HG02973 (cell line): Measurements from ENCODE around the gene COX14.
A peak's percentile ranks its signal among the peaks of the same experiment; 100 is the strongest.
"Not testable (repeated sequence)": the region's sequence is repeated elsewhere in the genome, so short reads cannot be mapped to it uniquely, and the experiment has no call there.

Source experiments
- ATAC-seq: cut with Tn5 transposase; IDR thresholded peaks from one replicate; pipeline ENCODE4 v1.9.1; 2021; ENCODE audit warnings: moderate library complexity; ENCODE audit not compliant: unreplicated experiment

Gene COX14

DNA sequence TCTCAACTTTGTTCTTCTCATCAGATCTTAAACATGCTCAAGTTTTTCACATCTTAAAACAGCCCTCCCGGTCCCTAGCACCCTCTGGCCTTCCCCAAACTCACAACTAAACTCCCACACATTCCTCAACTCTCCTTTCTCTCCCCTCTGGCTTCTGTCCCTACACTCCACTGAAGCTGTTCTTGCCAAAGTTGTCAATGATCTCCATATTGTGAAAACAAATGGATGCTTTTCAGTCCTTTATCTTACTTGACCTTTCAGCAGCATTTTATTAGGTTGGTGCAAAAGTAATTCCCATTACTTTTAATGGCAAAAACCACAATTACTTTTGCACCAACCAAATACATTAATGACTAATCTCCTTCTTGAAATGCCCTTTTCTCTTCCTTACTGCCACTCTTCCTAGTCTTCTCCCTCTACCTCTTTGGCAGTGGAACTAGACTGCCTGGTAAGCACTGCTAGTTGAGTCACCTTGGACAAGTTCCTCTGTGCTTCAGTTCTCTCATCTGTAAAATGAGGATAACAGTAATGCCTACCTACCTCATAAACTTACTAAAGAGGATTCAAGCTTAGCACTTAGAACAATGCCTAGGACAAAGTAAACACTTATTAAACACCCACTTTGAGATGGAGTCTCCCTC is 39.1 kb downstream of the COX14 start:
- no peak for ATAC-seq

DNA sequence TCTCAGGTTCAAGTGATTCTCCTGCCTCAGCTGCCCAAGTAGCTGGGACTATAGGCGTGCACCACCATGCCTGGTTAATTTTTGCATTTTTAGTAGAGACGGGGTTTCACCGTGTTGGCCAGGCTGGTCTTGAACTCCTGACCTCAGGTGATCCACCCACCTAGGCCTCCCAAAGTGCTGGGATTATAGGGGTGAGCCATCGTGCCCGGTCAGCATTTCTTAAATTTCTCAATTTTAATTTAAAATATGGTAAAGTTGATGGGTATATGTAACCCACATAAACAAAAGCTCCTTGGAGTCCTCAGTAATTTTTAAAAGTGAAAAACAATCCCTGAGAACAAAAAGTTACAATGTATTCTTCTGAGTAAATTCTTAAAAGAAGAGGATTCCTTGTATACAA is 42.9 kb downstream of the COX14 start:
- ATAC-seq, result not testable (repeated sequence)

DNA sequence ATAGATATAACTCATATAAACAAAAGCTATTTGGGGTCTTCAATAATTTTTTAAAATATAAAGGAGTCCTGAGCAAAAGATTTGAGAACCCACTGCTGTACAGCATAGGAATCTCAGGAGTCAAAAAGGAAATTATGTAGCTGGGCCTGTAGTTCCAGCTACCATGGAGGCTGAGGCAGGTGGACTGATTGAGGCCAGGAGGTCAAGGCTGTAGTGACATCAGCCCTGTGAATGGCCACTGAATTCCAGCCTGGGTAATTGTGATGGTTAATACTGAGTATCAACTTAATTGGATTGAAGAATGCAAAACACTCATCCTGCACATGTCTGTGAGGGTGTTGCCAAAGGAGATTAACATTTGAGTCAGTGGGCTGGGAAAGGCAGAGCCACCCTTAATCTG is 44.6 kb downstream of the COX14 start:
- no peak for ATAC-seq

DNA sequence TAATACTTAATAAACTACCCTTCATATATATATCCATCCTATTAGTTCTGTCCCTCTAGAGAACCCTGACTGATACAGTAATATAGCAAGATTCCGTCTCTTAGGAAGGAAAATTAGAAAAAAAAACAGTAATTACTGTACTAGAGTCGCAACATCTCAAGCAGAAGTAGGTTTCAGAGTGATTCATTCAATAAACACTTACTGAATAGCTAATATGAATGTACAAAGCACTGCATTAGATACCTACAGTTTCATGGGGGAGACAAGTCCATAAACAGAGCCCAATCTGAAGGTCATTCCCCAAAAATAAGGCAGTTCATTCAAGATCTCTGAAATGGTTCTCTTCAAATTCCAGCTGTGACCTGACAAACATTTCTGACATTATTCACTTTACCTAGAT is 45.2 kb downstream of the COX14 start:
- ATAC-seq, result no peak

DNA sequence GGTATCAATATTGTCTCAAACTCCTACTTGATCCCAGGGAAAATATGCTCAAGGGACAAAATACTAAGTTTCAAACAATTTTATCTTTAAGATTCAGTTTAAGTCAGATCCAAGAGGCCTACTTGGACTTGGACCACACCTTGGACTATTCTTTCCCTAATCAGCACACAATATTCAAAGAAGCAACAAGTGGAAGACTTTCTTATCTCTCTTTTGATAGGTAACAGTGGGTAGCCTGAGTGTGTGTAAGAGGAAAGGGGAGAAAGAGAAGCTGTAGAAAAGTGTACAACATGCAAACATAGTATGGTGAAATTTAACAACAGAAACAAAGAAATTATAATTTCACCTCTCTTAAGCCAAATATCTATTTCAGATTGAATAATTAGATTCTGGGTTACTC is 48.6 kb downstream of the COX14 start:
- no peak for ATAC-seq

DNA sequence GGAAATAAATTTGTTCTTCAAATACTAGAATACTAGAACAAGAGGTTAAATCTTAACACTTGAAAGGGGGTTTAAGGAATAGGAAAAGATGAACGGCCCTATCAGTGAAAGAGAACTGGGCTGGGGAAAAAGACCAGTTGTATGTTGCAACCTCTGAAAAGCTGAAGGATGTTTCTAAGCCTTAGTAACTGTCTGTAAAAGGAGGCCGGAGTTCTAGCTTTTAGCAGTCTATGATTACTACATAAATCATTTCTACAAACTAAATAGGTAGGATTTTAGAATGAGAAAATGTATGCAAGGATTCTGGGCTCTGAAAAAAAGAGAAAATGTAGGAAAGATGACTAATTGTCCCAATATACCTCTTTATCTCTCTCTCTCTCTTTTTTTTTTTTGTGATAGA is 50.2 kb downstream of the COX14 start:
- ATAC-seq, result no peak

DNA sequence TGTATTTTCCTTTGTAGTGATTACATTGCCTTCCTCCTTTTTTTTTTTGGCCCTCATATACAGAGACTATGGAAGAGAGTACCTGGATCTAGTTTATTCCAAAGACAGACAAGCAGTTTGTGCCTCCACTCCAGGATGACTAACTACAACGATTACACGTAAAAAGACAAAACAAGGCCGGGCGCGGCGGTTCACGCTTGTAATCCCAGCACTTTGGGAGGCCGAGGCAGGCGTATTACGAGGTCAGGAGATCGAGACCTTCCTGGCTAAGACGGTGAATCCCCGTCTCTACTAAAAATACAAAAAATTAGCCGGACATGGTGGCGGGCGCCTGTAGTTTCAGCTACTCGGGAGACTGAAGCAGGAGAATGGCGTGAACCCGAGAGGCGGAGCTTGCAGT is 52.9 kb downstream of the COX14 start:
- ATAC-seq, result no peak

DNA sequence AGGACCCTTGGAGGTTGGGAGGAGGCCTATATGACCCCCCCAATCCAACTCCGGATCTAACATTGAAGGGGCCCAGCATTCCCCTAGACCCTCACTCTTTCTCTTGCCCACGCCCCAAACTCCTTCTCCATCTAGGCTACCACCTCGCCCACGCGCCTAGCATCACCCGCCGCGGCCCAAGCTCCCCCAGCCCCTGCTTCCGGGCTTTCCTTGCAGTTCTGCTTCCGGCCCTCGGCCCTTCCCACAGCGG is 54.7 kb downstream of the COX14 start:
- peak; percentile 34 for ATAC-seq

DNA sequence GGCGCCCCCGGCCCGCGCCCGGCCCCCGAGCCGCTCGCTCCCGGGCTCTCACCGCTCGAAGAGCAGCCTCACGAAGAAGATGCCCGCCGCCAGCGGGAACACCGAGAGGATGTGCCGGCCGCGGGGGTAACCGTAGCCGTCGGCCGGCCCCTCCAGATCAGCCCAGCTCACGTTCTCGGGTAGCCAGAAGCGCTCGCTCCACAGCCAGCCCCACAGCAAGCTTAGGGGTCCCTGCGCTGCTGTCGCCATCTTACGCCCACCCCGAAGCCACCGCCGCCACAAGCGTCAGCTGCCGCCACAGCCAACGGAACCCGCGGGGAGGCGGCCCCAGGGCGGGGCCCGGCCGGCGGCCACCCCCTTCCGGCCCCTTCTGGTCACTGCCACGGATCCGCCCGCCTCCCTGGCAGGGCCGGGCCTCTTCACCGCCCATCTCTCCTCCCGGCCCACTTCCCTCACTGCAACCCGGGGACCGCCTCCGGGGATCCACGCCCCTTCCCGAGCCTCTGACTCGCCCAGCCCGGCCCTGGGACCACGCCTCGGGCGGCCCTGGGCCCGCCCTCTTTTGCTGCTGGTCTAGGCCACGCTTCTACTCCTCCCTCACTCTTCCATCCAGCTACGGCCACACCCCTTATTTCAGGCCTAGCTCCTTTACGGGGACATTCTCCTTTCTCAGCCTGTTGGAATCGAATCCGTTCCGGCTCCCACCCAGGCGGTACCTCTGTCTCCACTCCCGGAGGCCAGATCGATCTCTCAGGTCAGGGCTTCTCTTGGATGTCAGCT is 55.2 kb downstream of the COX14 start, which contains the start of gene CERS5:
TSS of gene CERS5 (minus strand) at position 321 of the 780 bp plus-strand sequence. CDS start at position 249, 72 bp downstream.
- ATAC-seq, result peak; percentile 96
